KOPT-K1 (cell line): ENCODE data around the gene KRTDAP.

ENCODE experiments used
- H3K27ac ChIP-seq: fragments of 200-600 bp; sonication (generic); 2 replicates; pipeline ENCODE4 v1.5.1; 2016; ENCODE audit warnings: antibody characterized with exemption, mild to moderate bottlenecking, low read depth, low read length; ENCODE audit not compliant: poor library complexity, severe bottlenecking
- H3K36me3 ChIP-seq: fragments of 200-600 bp; sonication (generic); 2 replicates; pipeline ENCODE4 v1.5.1; 2017; ENCODE audit warnings: antibody characterized with exemption, mild to moderate bottlenecking, low read length, moderate library complexity; ENCODE audit not compliant: insufficient read depth
- H3K9me3 ChIP-seq: fragments of 200-600 bp; sonication (generic); 2 replicates; pipeline ENCODE4 v1.5.1; 2017; ENCODE audit warnings: antibody characterized with exemption, low read length, mild to moderate bottlenecking; ENCODE audit not compliant: insufficient read depth, poor library complexity, severe bottlenecking

Gene KRTDAP

DNA sequence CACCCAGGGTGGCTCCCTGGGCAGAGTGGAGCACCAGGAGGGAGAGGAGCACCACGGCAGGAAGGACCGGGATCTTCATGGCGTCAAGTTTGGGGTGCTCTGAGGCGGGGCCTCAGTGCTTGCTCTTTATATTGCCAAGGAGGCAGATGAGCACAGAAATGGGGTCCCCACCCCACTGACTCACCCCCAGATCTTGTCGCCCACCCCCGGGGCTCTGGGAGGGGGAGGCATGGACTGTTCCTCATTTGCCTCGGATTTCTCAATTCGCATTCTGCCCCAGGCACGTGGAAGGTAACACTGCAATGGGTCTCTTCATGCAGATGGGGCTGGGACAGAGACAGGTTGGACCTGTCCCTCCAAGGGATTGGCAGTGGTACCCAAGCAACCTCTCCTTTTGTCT lies at the start of gene KRTDAP:
Gene KRTDAP (minus strand): TSS at position 101 of the 400 bp plus-strand sequence. CDS start 22 bp downstream, at position 79.
- Histone ChIP-seq H3K36me3 (no peaks in the 10 kb centered on the region), H3K9me3 (no peaks in the 10 kb centered on the region), H3K27ac (no peak within 1 kb of the TSS)

DNA sequence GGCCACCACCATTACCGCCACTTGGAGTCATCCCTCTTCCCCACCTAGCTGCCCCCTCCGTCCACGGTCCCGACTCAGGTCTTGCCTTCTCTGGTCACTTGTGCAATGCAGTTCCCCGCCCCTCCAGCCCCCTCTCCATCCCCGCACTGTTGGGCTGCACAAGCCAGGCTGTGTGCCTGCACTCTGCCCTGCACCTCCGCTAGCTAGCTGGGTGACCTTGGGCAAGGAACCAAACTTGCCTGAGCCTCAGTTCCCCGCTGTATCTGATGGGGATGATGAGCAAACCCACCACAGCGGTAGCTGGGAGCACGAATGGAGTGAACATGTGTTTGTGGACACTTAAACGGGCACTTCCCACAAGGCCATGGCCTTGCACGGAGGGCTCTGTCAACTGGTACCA lies 49.6 kb upstream of the KRTDAP start:
- Histone ChIP-seq H3K36me3 (no peaks in the 10 kb centered on the region), H3K27ac (no peak overlapping the region), H3K9me3 (no peaks in the 10 kb centered on the region)

DNA sequence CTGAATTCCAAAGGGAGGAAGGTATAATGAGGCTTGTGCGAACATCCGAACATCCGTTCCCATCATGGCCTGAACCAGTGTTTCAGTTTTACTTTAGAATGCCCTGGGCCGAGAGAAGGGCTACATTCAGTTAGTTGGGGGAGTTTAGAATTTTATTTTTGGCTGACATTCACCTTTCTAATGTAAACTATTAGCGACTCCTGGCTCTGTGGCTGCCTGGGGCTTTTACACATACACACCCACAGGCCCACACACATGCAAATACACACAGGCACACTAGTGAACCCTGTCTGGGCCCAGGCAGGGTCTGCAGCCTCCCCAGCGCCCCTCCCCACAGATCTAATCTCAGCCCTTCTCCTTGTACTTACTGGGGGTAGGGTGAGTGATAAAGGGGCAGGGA lies 49.0 kb upstream of the KRTDAP start:
- H3K27ac ChIP-seq, result no peak overlapping the region
- no peaks in the 10 kb centered on the region for H3K9me3 ChIP-seq
- no peaks in the 10 kb centered on the region for H3K36me3 ChIP-seq

DNA sequence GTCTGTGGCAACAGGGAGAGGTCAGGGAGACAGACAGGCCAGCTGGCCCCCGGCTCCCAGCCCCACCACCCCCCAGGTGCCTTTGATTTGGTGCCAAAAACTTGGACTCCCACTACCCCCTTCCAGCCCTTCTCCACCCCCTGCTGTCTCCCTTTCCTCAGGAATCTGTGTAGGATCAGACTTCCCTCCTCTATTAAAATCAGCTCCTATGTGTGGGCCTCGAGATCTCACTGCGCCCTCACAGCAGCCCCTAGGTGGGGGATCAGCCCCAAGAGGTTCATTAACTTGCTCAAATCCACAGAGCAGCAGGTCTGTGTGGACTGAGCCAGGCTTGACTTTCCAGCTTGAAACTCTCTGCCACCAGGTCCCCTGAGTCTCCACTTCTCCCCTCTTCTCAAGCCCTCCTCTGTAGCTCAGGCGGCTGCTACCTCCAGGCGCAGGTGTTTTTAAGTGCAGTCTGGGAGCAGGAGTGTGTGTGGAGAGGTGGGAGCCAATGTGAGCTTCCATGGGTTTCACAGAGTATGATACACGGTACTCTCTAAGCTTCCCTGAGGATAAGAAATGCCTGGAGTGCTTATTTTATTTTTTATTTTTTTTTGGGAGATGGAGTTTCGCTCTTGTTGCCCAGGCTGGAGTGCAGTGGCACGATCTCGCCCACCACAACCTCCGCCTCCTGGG lies 44.7 kb upstream of the KRTDAP start:
- H3K27ac ChIP-seq, result no peak overlapping the region
- no peaks in the 10 kb centered on the region for H3K36me3 ChIP-seq
- no peaks in the 10 kb centered on the region for H3K9me3 ChIP-seq

- no peaks in the 10 kb centered on the region for H3K9me3 ChIP-seq
- H3K27ac ChIP-seq, result no peak overlapping the region
- H3K36me3 ChIP-seq, result no peaks in the 10 kb centered on the region
These were observed 43.6 kb upstream of the KRTDAP start for GRCh38 chr19:35533822-35534392.

DNA sequence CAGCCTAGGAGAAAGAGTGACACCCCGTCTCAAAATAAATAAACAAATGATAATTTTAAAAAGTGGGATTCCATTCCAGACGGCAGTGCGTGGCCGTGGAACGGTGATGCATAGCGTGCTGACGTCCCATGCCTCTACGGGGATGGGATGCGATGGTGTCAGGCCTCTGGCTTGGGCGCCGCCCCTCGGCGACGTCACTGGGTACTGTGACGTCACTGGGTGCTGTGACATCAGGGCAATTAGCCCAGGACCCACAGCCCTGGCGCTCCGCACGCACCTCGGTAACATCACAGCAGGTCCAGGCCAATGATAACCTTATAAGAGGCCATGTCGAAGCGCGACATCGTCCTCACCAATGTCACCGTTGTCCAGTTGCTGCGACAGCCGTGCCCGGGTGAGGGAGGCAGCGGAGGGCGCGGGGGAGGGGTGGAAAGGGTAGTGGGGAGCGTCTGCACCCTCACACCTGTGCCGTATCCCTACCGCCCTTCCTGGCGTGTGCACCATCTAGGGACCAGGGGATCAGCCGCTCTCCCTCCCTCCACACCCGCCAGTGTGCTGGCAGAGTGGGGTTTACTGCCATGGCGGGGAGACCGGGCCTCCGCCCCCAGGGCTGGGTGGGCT lies 43.0 kb upstream of the KRTDAP start, which contains the start of gene GAPDHS:
Gene GAPDHS (plus strand): TSS at position 256 of the 621 bp plus-strand sequence. CDS start 72 bp downstream, at position 328.
- Histone ChIP-seq H3K36me3 (no peaks in the 10 kb centered on the region), H3K9me3 (no peaks in the 10 kb centered on the region), H3K27ac (no peak within 1 kb of the TSS)

DNA sequence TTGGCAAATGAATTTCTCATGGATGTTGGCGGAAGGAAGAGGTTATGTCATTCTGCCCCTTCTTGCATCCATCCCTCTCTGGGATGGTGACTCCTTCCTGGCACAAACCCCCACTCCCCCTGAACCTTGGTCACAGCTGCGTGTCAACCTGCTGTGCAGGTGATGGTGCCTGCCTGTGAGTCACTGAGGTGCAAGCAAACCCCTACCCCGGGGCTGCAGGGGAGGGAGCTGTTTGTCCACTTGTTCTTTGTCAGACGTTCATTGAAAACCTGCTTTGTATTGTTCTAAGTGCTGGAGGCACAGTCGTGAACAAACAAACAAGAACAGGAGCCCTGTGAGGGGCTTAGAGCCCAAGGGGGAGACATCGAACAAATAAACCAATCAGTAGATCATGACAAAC lies 41.0 kb upstream of the KRTDAP start:
- no peaks in the 10 kb centered on the region for H3K36me3 ChIP-seq
- H3K27ac ChIP-seq, result no peak overlapping the region
- H3K9me3 ChIP-seq, result no peaks in the 10 kb centered on the region

- H3K36me3 ChIP-seq, result no peaks in the 10 kb centered on the region
- no peak overlapping the region for H3K27ac ChIP-seq
- H3K9me3 ChIP-seq, result no peaks in the 10 kb centered on the region
These were observed 39.3 kb upstream of the KRTDAP start for GRCh38 chr19:35529241-35530218.

DNA sequence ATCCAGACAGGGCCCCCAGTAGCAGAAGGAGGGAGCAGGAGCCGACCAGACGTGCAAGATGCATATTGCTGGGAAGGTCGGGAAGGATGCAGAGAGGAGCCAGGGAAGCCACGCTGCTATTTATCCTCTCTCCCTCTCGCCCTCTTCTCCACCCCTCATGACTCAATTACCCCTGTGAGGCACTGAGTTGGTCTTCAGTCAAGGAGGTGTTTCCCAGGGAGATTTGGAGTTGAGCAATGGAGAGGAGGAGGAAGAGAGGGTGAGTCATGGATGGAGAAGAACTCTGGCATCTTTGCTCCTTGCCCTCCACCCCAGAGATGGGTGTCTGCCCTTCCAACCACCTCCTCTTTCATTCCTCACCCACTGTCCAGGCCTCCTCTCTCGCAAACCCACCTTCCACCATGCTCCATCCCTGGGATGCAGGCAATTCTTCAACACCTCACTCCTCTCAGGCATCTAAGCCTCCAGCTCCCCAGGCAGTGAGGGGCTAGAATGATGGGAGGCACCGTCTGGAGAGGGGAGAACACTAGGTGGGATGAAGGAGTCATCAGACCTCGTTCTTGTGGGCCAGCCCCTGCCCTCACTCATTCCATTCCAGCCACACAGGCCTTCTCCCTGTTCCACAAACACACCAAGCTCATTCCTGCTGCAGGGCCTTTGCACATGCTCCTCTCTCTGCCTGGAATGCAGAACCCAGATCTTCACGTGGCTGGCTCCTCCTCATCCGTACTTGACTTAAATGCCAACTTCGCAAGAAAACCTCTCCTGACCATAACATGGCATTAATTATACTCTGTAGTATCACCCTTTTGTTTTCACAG lies 38.2 kb upstream of the KRTDAP start, which contains the start of gene SBSN:
Gene SBSN (minus strand): TSS at position 94 of the 821 bp plus-strand sequence. CDS start 30 bp downstream, at position 64.
- Histone ChIP-seq H3K9me3 (no peaks in the 10 kb centered on the region), H3K36me3 (no peaks in the 10 kb centered on the region), H3K27ac (no peak within 1 kb of the TSS)

DNA sequence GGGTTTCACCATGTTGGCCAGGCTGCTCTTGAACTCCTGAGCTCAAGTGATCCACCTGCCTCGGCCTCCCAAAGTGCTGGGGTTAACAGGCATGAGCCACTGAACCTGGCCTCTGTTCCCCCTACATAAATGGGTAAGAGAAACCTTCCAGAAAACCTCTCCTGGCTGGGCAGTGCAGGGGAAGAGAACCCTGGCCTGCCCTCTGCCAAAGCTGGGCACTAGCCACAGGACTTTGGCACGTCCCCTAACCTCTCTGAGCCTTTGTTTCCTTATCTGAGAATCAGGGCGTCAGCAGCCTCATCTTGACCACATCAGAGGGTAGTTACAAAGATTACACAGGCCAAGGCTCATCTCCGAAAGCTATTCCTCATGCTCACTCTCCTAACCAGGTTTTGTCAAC lies 35.6 kb upstream of the KRTDAP start:
- no peak overlapping the region for H3K27ac ChIP-seq

GRCh38 chr19:35524181-35524837 lies 34.0 kb upstream of the KRTDAP start:
- H3K36me3 ChIP-seq, result no peaks in the 10 kb centered on the region
- no peaks in the 10 kb centered on the region for H3K9me3 ChIP-seq
- H3K27ac ChIP-seq, result no peak overlapping the region

More for the DNA sequence above, 35.6 kb upstream of the KRTDAP start:
- no peaks in the 10 kb centered on the region for H3K36me3 ChIP-seq
- no peaks in the 10 kb centered on the region for H3K9me3 ChIP-seq

DNA sequence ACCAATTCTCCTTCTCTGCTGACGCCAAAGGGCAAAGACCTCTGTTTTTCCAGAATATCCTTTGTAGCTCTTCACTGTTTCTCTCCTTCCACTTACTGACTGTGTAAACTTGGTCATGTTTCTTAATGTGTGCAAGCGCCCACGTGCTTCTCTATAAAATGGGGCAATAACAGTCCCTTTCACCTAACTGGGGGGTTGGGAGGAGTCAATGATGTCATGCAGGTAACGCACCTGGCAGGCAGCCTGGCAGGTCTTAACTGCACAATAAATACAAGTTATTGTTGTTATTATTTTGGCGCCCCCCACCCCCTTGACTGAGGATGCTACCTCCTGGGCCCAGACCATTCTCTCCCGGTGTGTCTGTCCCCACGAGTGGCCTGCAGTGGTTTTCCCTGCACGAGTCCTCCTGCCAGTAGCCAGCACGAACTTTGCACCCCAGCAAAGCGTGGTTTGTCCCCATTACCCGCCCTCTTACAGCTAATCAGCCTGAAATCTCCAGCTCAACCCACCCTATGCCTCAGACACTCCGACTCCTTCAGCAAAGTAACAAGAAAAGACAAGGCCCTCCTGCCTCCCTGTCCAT lies 32.6 kb upstream of the KRTDAP start:
- no peaks in the 10 kb centered on the region for H3K9me3 ChIP-seq

DNA sequence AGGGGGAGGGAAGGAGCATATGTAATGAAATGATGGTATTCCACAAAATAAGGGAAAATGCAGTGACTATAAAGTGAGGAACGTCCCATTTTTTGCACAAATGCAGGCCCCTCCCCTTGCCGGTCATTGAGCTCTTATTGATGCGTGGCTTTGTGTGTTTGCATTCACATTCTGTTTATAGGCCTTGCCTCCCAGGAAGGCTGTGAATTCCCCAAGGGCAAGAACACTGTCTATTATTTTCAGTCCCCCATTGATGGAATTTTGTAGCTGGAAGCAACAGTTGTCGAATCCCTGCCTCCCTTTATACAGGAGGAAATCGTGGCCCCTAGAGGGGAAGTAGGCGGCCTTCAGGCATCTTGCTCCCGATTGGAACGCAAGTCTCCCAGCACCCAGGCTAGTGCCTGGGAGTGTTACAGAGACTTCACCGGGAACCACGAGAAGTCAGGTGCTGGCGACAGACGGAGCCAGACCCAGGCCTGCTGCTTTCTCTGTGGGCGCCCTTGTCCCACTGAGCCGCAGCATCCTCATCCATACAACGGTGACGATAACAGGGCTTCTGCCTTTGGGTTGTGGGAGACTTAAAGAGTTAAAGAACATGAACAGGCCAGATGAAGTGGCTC lies 31.0 kb upstream of the KRTDAP start:
- Histone ChIP-seq H3K27ac (no peak overlapping the region), H3K9me3 (no peaks in the 10 kb centered on the region), H3K36me3 (no peaks in the 10 kb centered on the region)

More for the DNA sequence above, 32.6 kb upstream of the KRTDAP start:
- Histone ChIP-seq H3K36me3 (no peaks in the 10 kb centered on the region), H3K27ac (no peak overlapping the region)
